Activated B cell treated with CpG ODN at 0.5 μM for 24 hours (primary cell): ENCODE results near the gene SIDT2. TPM values are rescaled to one million over a fixed set of nuclear protein-coding genes. Genes with fewer than 3 reads are reported as not detected.

ENCODE experiments used
- ATAC-seq: fragments of 200-7000 bp; cut with Tn5 transposase; one replicate; pipeline ENCODE4 v1.10.0; 2021; ENCODE audit warnings: low read depth, mild to moderate bottlenecking, moderate library complexity
- CTCF ChIA-PET: fragments of 350-600 bp; sonication (Branson Sonifier 250); formaldehyde crosslinking; loops from one replicate; lab custom pipeline; 2021; ENCODE audit warnings: antibody characterized with exemption; lab: Charles Lee
- POLR2A ChIA-PET: fragments of 350-600 bp; sonication (Branson Sonifier 250); formaldehyde crosslinking; loops from one replicate; lab custom pipeline; 2021; ENCODE audit warnings: antibody characterized with exemption; lab: Charles Lee
- DNase-seq: peaks from one replicate; pipeline ENCODE4 v3.0.0; 2022
- H3K27ac Mint-ChIP-seq: one replicate; pipeline ENCODE4 v1.8.0; 2020; ENCODE audit warnings: mixed read lengths
- H3K27me3 Mint-ChIP-seq: one replicate; pipeline ENCODE4 v1.8.0; 2021; ENCODE audit warnings: mixed read lengths
- H3K36me3 Mint-ChIP-seq: one replicate; pipeline ENCODE4 v1.8.0; 2021; ENCODE audit warnings: low read depth, mixed read lengths
- H3K4me1 Mint-ChIP-seq: one replicate; pipeline ENCODE4 v1.8.0; 2021; ENCODE audit warnings: mixed read lengths
- H3K4me3 Mint-ChIP-seq: one replicate; pipeline ENCODE4 v1.8.0; 2020; ENCODE audit warnings: mild to moderate bottlenecking, mixed read lengths
- H3K9me3 Mint-ChIP-seq: one replicate; pipeline ENCODE4 v1.8.0; 2020; ENCODE audit warnings: mixed read lengths
- intact Hi-C: fragments of 100-400 bp; cut with micrococcal nuclease; formaldehyde crosslinking; loops from one replicate; pipeline ENCODE4 v1.15.1; 2024
- total RNA-seq: library from RNA; stranded (reverse); gene quantifications from 2 replicates; pipeline ENCODE4 v1.2.3, GENCODE V29; 2022
- TF ChIP-seq, protein P1 (sequence below): fragments of 200-600 bp; IDR thresholded peaks from one replicate; pipeline ENCODE4 v1.8.0; 2022; ENCODE audit warnings: antibody characterized with exemption, mild to moderate bottlenecking

The SIDT2 gene
- total RNA-seq, 1 donor from 2014 or later, result 115 TPM

DNA sequence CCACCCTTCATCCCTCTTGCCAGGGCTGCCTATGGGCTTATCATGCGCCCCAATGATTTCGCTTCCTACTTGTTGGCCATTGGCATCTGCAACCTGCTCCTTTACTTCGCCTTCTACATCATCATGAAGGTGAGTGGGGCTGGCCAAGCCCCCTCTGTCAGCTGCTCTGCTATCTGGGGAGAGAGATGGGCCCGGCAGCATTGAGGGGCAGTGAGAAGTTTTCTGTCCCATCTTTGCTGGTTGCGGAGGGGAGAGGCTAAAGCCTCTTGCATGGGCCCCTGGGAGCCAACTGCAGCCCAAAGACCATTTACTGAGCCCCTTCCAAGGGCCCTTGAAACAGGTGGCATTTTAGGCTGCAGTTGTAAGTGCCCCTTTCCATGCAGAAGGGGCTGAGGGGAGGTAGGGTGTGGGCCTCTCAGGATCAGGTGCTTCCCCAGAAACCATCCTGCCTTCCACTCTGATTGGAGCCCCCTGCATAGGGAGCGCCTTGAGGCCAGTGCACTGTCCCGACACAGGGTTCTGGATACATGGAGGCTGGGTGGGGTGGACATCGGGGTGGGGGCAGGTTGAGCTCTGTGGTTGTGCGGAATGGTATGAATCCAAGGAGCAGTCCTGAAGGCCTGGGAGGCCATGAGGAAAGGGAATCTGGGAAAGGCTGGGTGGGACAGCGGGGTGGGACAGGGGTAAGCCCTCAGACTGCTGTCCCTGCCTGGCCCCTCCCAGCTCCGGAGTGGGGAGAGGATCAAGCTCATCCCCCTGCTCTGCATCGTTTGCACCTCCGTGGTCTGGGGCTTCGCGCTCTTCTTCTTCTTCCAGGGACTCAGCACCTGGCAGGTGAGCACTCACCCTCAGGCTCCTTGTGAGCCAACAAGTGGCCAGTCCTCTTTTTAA lies 14.8 kb downstream of the SIDT2 start:
- POLR2A ChIA-PET, result interaction anchor here (0.8 to 2.9 kb wide), 5 partner anchors 11 to 49 kb away, joined by 3 to 12 read pairs (median 3); partner anchors contain the start of gene PAFAH1B2

DNA sequence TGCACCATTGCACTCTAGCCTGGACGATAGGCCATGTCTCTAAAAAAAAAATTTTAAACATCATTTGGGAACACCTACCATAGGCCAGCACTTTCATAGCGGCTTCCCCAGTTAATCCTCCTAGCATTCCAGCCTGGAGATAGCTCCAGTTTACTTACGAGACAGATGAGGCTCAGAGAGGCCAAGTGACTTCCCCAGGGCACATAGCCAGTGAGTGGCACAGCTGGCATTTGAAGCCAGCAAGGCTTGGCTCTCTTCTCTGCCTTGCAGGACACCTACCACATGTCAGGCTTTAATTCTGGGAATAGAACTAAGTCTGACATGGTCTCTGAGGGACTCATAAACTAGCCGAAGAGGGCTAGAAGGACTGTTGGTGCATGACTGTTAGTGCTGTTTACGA lies 15.7 kb downstream of the SIDT2 start:
- no peak for ATAC-seq
- POLR2A ChIA-PET, result interaction anchor here (1.2 to 2.9 kb wide), 3 partner anchors 12 to 50 kb away, joined by 3 to 12 read pairs (median 3); partner anchors contain the start of gene PAFAH1B2

More for the DNA sequence above, 14.8 kb downstream of the SIDT2 start:
- CTCF ChIA-PET, result interaction anchor here (2.0 kb wide), 1 partner anchor 12 kb away, joined by 5 read pairs; no protein-coding TSS in a partner anchor
- intact Hi-C loops, result no loop called here
- peaks cover 58% of the 10 kb centered on the region for H3K4me1 Mint-ChIP-seq
- H3K27me3 Mint-ChIP-seq, result no peaks in the 10 kb centered on the region
- peak overlapping the region; percentile 61 for H3K27ac Mint-ChIP-seq
- TF ChIP-seq, protein P1, sequence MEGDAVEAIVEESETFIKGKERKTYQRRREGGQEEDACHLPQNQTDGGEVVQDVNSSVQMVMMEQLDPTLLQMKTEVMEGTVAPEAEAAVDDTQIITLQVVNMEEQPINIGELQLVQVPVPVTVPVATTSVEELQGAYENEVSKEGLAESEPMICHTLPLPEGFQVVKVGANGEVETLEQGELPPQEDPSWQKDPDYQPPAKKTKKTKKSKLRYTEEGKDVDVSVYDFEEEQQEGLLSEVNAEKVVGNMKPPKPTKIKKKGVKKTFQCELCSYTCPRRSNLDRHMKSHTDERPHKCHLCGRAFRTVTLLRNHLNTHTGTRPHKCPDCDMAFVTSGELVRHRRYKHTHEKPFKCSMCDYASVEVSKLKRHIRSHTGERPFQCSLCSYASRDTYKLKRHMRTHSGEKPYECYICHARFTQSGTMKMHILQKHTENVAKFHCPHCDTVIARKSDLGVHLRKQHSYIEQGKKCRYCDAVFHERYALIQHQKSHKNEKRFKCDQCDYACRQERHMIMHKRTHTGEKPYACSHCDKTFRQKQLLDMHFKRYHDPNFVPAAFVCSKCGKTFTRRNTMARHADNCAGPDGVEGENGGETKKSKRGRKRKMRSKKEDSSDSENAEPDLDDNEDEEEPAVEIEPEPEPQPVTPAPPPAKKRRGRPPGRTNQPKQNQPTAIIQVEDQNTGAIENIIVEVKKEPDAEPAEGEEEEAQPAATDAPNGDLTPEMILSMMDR, result no peak
- no peak for DNase-seq
- ATAC-seq, result no peak
- H3K9me3 Mint-ChIP-seq, result no peaks in the 10 kb centered on the region
- no peak overlapping the region for H3K4me3 Mint-ChIP-seq
- peaks cover 81% of the 10 kb centered on the region for H3K36me3 Mint-ChIP-seq

DNA sequence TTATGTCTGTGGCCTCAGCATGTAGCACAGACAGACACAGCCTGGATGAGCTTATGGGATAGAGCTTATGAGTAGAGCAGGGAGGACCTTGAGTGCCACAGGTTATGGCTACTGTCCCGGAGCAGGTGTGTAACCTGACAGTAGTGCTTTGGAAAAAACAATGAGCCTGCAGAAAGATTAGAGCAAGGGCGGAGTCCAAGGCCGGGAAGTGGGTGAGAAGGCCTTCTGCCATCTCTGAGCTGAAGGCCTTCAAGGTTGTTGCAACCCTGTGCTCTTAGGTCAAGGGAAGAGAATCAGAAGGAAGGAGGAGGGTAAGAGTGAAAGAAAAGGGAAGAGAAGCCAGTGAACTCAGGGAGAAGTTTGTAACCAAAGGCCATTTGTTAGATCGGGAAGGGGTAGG lies 16.7 kb downstream of the SIDT2 start:
- Mint-ChIP-seq H3K4me1 (peaks cover 41% of the 10 kb centered on the region), H3K27ac (peak overlapping the region; percentile 70), H3K36me3 (peaks cover 70% of the 10 kb centered on the region), H3K27me3 (no peaks in the 10 kb centered on the region), H3K9me3 (no peaks in the 10 kb centered on the region), H3K4me3 (no peak overlapping the region)
- intact Hi-C loops, result no loop called here
- ATAC-seq (no peak), DNase-seq (no peak)
- POLR2A ChIA-PET, result interaction anchor here (2.9 kb wide), 1 partner anchor 15 kb away, joined by 12 read pairs; no protein-coding TSS in a partner anchor
- TF ChIP-seq, protein P1, result no peak
- CTCF ChIA-PET, result interaction anchor here (1.4 to 3.1 kb wide), 2 partner anchors 16 to 35 kb away, joined by 4 to 13 read pairs; partner anchors contain the start of gene SIDT2

More for the DNA sequence above, 15.7 kb downstream of the SIDT2 start:
- TF ChIP-seq, protein P1, result no peak
- Mint-ChIP-seq H3K9me3 (no peaks in the 10 kb centered on the region), H3K27ac (no peak overlapping the region), H3K4me1 (peaks cover 51% of the 10 kb centered on the region), H3K4me3 (no peak overlapping the region), H3K27me3 (no peaks in the 10 kb centered on the region), H3K36me3 (peaks cover 75% of the 10 kb centered on the region)
- CTCF ChIA-PET, result interaction anchor here (1.4 to 2.0 kb wide), 2 partner anchors 13 to 36 kb away, joined by 4 to 5 read pairs; no protein-coding TSS in a partner anchor
- intact Hi-C loops, result no loop called here
- DNase-seq, result no peak

DNA sequence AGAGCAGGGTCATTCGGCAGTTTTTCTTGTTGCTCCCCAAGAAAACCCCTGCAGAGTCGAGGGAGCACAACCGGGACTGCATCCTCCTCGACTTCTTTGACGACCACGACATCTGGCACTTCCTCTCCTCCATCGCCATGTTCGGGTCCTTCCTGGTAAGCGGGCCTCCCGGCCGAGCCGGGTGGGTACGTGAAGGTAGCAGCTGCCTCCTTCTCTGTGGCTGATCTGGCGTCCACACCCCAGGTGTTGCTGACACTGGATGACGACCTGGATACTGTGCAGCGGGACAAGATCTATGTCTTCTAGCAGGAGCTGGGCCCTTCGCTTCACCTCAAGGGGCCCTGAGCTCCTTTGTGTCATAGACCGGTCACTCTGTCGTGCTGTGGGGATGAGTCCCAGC lies 17.2 kb downstream of the SIDT2 start:
- H3K4me3 Mint-ChIP-seq, result no peak overlapping the region
- H3K27ac Mint-ChIP-seq, result peak overlapping the region; percentile 66
- H3K9me3 Mint-ChIP-seq, result no peaks in the 10 kb centered on the region
- CTCF ChIA-PET, result interaction anchor here (3.1 kb wide), 1 partner anchor 16 kb away, joined by 13 read pairs; the partner anchor contains the start of gene SIDT2
- DNase-seq (no peak), ATAC-seq (no peak)
- peaks cover 68% of the 10 kb centered on the region for H3K36me3 Mint-ChIP-seq
- H3K4me1 Mint-ChIP-seq, result peaks cover 41% of the 10 kb centered on the region
- intact Hi-C loops, result loop anchor here (2.0 kb wide), 1 partner anchor 17 kb away; the partner anchor contains the start of gene SIDT2
- H3K27me3 Mint-ChIP-seq, result no peaks in the 10 kb centered on the region
- POLR2A ChIA-PET, result interaction anchor here (1.0 to 2.9 kb wide), 3 partner anchors 16 to 22 kb away, joined by 3 to 12 read pairs (median 11); no protein-coding TSS in a partner anchor
- TF ChIP-seq, protein P1, result no peak
